Progenitor cell of endocrine pancreas (in vitro differentiated cells): ENCODE data around the gene ZBTB20. TPM values are rescaled to one million over a fixed set of nuclear protein-coding genes. Genes with fewer than 3 reads are reported as not detected.

Experiments used
- DNase-seq: peaks from one replicate; pipeline ENCODE4 v3.0.0; 2021; ENCODE audit warnings: low spot score; ENCODE audit not compliant: unreplicated experiment
- H3K27ac Mint-ChIP-seq: 2 replicates; pipeline ENCODE4 v1.8.0; 2021; ENCODE audit warnings: mild to moderate bottlenecking, moderate library complexity, mixed read lengths
- H3K27me3 Mint-ChIP-seq: 2 replicates; pipeline ENCODE4 v1.8.0; 2021; ENCODE audit warnings: mixed read lengths
- H3K36me3 Mint-ChIP-seq: 2 replicates; pipeline ENCODE4 v1.8.0; 2022; ENCODE audit warnings: mixed read lengths; ENCODE audit not compliant: insufficient read depth
- H3K4me1 Mint-ChIP-seq: 2 replicates; pipeline ENCODE4 v1.8.0; 2021; ENCODE audit warnings: low read depth, mixed read lengths
- H3K4me3 Mint-ChIP-seq: 2 replicates; pipeline ENCODE4 v1.8.0; 2021; ENCODE audit warnings: low read depth, mild to moderate bottlenecking, moderate library complexity, mixed read lengths
- H3K9me3 Mint-ChIP-seq: 2 replicates; pipeline ENCODE4 v1.8.0; 2021; ENCODE audit warnings: low read depth, mixed read lengths
- CTCF ChIP-seq: fragments of 200-600 bp; sonication (generic); IDR thresholded peaks from one replicate; pipeline ENCODE4 v1.5.0; 2021; ENCODE audit warnings: antibody characterized with exemption, mild to moderate bottlenecking; ENCODE audit not compliant: unreplicated experiment
- total RNA-seq: library from RNA; stranded (reverse); gene quantifications from 2 replicates; pipeline ENCODE4 v1.2.1, GENCODE V29; 2021

ZBTB20 gene
- total RNA-seq, 1 donor from 2014 or later, result 27.3 TPM

GRCh38 chr3:114542359-114542758, 604.7 kb downstream of the ZBTB20 start:
- H3K4me1 Mint-ChIP-seq, result no peaks in the 10 kb centered on the region
- H3K27me3 Mint-ChIP-seq, result no peaks in the 10 kb centered on the region
- TF ChIP-seq CTCF, result no peak
- no peaks in the 10 kb centered on the region for H3K36me3 Mint-ChIP-seq
- no peaks in the 10 kb centered on the region for H3K9me3 Mint-ChIP-seq
- H3K27ac Mint-ChIP-seq, result no peak overlapping the region
- no peak for DNase-seq
- no peak overlapping the region for H3K4me3 Mint-ChIP-seq

GRCh38 chr3:114539525-114539924, 607.6 kb downstream of the ZBTB20 start:
- H3K27me3 Mint-ChIP-seq, result no peaks in the 10 kb centered on the region
- DNase-seq, result no peak
- H3K4me3 Mint-ChIP-seq, result no peak overlapping the region
- H3K9me3 Mint-ChIP-seq, result peaks cover 9% of the 10 kb centered on the region
- TF ChIP-seq CTCF, result no peak
- no peaks in the 10 kb centered on the region for H3K36me3 Mint-ChIP-seq
- H3K27ac Mint-ChIP-seq, result no peak overlapping the region
- H3K4me1 Mint-ChIP-seq, result no peaks in the 10 kb centered on the region

GRCh38 chr3:114538211-114538610, 608.9 kb downstream of the ZBTB20 start:
- no peak for DNase-seq
- Mint-ChIP-seq H3K27ac (no peak overlapping the region), H3K4me3 (no peak overlapping the region), H3K9me3 (peaks cover 17% of the 10 kb centered on the region), H3K27me3 (no peaks in the 10 kb centered on the region), H3K4me1 (no peaks in the 10 kb centered on the region), H3K36me3 (no peaks in the 10 kb centered on the region)
- no peak for TF ChIP-seq CTCF

GRCh38 chr3:114528517-114528916, 618.6 kb downstream of the ZBTB20 start:
- peaks cover 5% of the 10 kb centered on the region for H3K9me3 Mint-ChIP-seq
- H3K36me3 Mint-ChIP-seq, result no peaks in the 10 kb centered on the region
- no peak for DNase-seq
- no peak for TF ChIP-seq CTCF
- H3K4me3 Mint-ChIP-seq, result no peak overlapping the region
- H3K27me3 Mint-ChIP-seq, result no peaks in the 10 kb centered on the region
- H3K27ac Mint-ChIP-seq, result no peak overlapping the region
- H3K4me1 Mint-ChIP-seq, result no peaks in the 10 kb centered on the region

- Mint-ChIP-seq H3K27me3 (no peaks in the 10 kb centered on the region), H3K27ac (peak overlapping the region; percentile 53)
- no peak for DNase-seq
These were observed 619.9 kb downstream of the ZBTB20 start for GRCh38 chr3:114527036-114527644.

More at GRCh38 chr3:114527036-114527644, 619.9 kb downstream of the ZBTB20 start:
- peak; percentile 65 for TF ChIP-seq CTCF
- H3K4me1 Mint-ChIP-seq, result no peaks in the 10 kb centered on the region
- no peaks in the 10 kb centered on the region for H3K36me3 Mint-ChIP-seq
- H3K4me3 Mint-ChIP-seq, result no peak overlapping the region
- no peaks in the 10 kb centered on the region for H3K9me3 Mint-ChIP-seq
